Peyer's patch (tissue), 4 donors: ENCODE measurements around the gene MED14. TPM values are rescaled to one million over a fixed set of nuclear protein-coding genes. Genes with fewer than 3 reads are reported as not detected.
A peak's percentile ranks its signal among the peaks of the same experiment; 100 is the strongest.
"Not testable (repeated sequence)": the region's sequence is repeated elsewhere in the genome, so short reads cannot be mapped to it uniquely, and the experiment has no call there.

Source experiments
- DNase-seq, 3 donors: peaks; one replicate each; pipeline ENCODE4 v3.0.0-alpha.2; 2017 to 2019
- H3K27ac ChIP-seq, 4 donors: fragments of 200-600 bp; sonication (generic); one replicate each; pipeline ENCODE4 v1.5.1; 2016 to 2019
- H3K27me3 ChIP-seq, 2 donors: fragments of 200-600 bp; sonication (generic); one replicate each; pipeline ENCODE4 v1.5.1; 2019
- H3K36me3 ChIP-seq, 3 donors: fragments of 200-600 bp; sonication (generic); one replicate each; pipeline ENCODE4 v1.5.1; 2016 to 2019
- H3K4me1 ChIP-seq, 4 donors: fragments of 200-600 bp; sonication (generic); one replicate each; pipeline ENCODE4 v1.5.1; 2016 to 2019
- H3K4me3 ChIP-seq, 4 donors: fragments of 200-600 bp; sonication (generic); 1 replicate in 3 of 4; 2 replicates in 1 of 4; pipeline ENCODE4 v1.5.1; 2016 to 2019; ENCODE audit warnings: mild to moderate bottlenecking in 1 of 4
- H3K9me3 ChIP-seq, 4 donors: fragments of 200-600 bp; sonication (generic); one replicate each; pipeline ENCODE4 v1.5.1; 2016 to 2019; ENCODE audit warnings: mild to moderate bottlenecking in 1 of 4
- CTCF ChIP-seq, 6 experiments: fragments of 450-650 bp in 4 of 6; fragments of 200-600 bp in 2 of 6; sonication (generic) in 1 of 6; IDR thresholded peaks; one replicate each; pipeline ENCODE4 v1.5.1; 2017 to 2019; ENCODE audit warnings: antibody characterized with exemption in 6 of 6, mild to moderate bottlenecking in 3 of 6, moderate library complexity in 1 of 6
- POLR2A ChIP-seq, 2 donors: fragments of 450-650 bp; IDR thresholded peaks; one replicate each; pipeline ENCODE4 v1.5.1; 2017; ENCODE audit warnings: antibody characterized with exemption in 2 of 2, mild to moderate bottlenecking in 2 of 2, moderate library complexity in 2 of 2
- total RNA-seq, 4 donors: library from RNA; depleted of rRNA; stranded (reverse); fragments of >200 nt; gene quantifications; one replicate each; pipeline ENCODE4 v1.1.0, GENCODE V29; 2016

MED14 gene
- total RNA-seq, result 10 to 100 TPM; 33.8 to 98.1 (median 83.2) TPM

- Histone ChIP-seq H3K4me3 (peak within 1 kb of the TSS; percentile 63 to 93 (median 72)), H3K4me1 (peaks cover 0 to 22% (median 0%) of the 10 kb centered on the region in 4 donors), H3K36me3 (no peaks in the 10 kb centered on the region), H3K27ac (peak within 1 kb of the TSS; percentile 90 to 98 (median 93)), H3K27me3 (no peaks in the 10 kb centered on the region), H3K9me3 (no peaks in the 10 kb centered on the region)
- TF ChIP-seq POLR2A (IDR thresholded peaks at IDR 0.05) (peak; percentile 48 to 81), CTCF (IDR thresholded peaks at IDR 0.05) (peak; percentile 34 to 73 (median 54))
- peak; percentile 89 to 97 (median 96) for DNase-seq
Measured at GRCh38 chrX:40735325-40736169, at the start of gene MED14. TSS of gene MED14 (minus strand) at chrX:40735542. CDS start at chrX:40735412, 130 bp downstream.

GRCh38 chrX:40784516-40785151, 49.3 kb upstream of the MED14 start:
- Histone ChIP-seq H3K4me1 (no peaks in the 10 kb centered on the region), H3K36me3 (no peaks in the 10 kb centered on the region), H3K27ac (no peak overlapping the region), H3K9me3 (no peaks in the 10 kb centered on the region), H3K27me3 (no peaks in the 10 kb centered on the region), H3K4me3 (no peak overlapping the region)
- no peak for DNase-seq
- TF ChIP-seq CTCF (IDR thresholded peaks at IDR 0.05), result no peak
- TF ChIP-seq POLR2A (IDR thresholded peaks at IDR 0.05), result no peak

GRCh38 chrX:40782644-40783259, 47.4 kb upstream of the MED14 start:
- H3K36me3 ChIP-seq, H3K27me3 ChIP-seq, H3K9me3 ChIP-seq, H3K4me1 ChIP-seq, H3K27ac ChIP-seq, H3K4me3 ChIP-seq, DNase-seq: not testable (repeated sequence)

GRCh38 chrX:40780951-40781350, 45.6 kb upstream of the MED14 start:
- no peaks in the 10 kb centered on the region for H3K36me3 ChIP-seq
- H3K27ac ChIP-seq, result no peak overlapping the region
- no peaks in the 10 kb centered on the region for H3K4me1 ChIP-seq
- no peaks in the 10 kb centered on the region for H3K9me3 ChIP-seq
- H3K27me3 ChIP-seq, result no peaks in the 10 kb centered on the region
- H3K4me3 ChIP-seq, result no peak overlapping the region
- no peak for DNase-seq
- no peak for TF ChIP-seq CTCF (IDR thresholded peaks at IDR 0.05)
- no peak for TF ChIP-seq POLR2A (IDR thresholded peaks at IDR 0.05)

- no peak for DNase-seq
- no peaks in the 10 kb centered on the region for H3K27me3 ChIP-seq
Measured at GRCh38 chrX:40780082-40780481, 44.7 kb upstream of the MED14 start.

More at GRCh38 chrX:40780082-40780481, 44.7 kb upstream of the MED14 start:
- Histone ChIP-seq H3K36me3 (no peaks in the 10 kb centered on the region), H3K4me1 (no peaks in the 10 kb centered on the region), H3K4me3 (no peak overlapping the region), H3K9me3 (no peaks in the 10 kb centered on the region), H3K27ac (no peak overlapping the region)
- TF ChIP-seq POLR2A (IDR thresholded peaks at IDR 0.05), result no peak
- TF ChIP-seq CTCF (IDR thresholded peaks at IDR 0.05), result no peak
